Measurements from ENCODE around the gene FZD10. TPM values are rescaled to one million over a fixed set of nuclear protein-coding genes. Genes with fewer than 3 reads are reported as not detected.
A peak's percentile ranks its signal among the peaks of the same experiment; 100 is the strongest.

The FZD10 gene
- total RNA-seq, 2 experiments from 2014 or later: not detected

DNA sequence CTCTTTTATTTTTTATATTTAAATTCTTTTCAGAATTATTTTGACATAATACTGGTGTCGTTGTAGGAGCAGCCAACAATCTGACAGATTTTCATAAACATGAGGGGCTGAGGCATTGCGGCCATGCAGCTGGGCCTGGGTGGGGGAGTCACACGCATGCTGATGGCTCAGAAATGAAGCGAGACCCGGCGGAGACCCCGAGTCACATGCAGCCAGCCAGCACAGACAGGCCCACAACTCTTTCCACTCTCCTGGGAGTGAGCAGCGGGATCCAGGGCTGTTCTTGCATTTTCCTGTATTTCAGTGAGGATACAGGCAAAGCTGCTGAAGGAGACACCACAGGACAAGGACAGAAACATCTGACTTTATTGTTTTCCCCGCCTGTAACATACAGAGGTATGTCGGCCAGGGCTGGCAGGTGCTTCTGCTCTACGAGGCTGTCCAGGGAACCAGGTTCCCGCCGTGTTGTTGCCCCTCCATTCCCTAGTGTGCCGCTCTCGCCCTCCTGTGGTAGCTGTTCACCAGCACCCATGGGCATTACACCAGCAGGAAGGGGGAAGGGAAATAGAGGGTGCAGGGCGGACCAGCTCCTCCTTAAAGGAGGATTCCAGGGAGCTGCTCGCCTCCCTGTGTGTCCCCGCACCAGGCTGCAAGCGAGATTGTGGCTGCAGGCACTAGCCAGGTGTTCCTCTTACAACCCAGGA lies 30.5 kb downstream of the FZD10 start:
- no peaks in the 10 kb centered on the region for H3K4me1 Mint-ChIP-seq
- ChIA-PET POLR2A (no interaction called here), CTCF (no interaction called here)
- intact Hi-C loops (cut with DNase I, micrococcal nuclease): no loop called here
- H3K27ac Mint-ChIP-seq: no peak overlapping the region
- H3K4me3 Mint-ChIP-seq: no peak overlapping the region
- no peak for ATAC-seq
- peak; percentile 12 for DNase-seq
- H3K27me3 Mint-ChIP-seq: peaks cover 22% of the 10 kb centered on the region
- peaks cover 2% of the 10 kb centered on the region for H3K9me3 Mint-ChIP-seq (ENCODE audit: low read depth)
- H3K36me3 Mint-ChIP-seq (ENCODE audit: low read depth): no peaks in the 10 kb centered on the region

DNA sequence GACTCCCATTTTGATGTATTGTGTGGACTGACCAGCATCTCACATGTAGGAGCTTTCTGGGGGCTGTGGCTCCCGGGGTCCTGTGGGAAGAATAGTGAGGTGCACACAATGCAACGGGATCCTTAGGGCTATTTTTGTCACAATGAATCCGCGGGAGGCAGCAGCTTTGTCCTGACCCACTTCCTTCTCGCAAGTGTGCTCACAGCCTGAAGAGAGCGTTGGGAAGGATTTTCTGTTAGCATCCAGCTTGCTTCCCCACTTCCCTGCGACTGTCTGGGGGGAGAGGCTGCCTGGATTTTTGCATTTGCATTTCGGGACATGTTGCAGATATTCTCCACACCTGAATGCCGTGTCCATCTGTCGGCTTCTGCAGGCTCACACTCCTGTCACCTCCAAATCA lies 31.9 kb downstream of the FZD10 start:
- DNase-seq (no peak), ATAC-seq (no peak)
- intact Hi-C loops (cut with DNase I, micrococcal nuclease): no loop called here
- Mint-ChIP-seq H3K27ac (no peak overlapping the region), H3K4me1 (no peaks in the 10 kb centered on the region), H3K9me3 (ENCODE audit: low read depth) (peaks cover 2% of the 10 kb centered on the region), H3K27me3 (peaks cover 20% of the 10 kb centered on the region), H3K4me3 (no peak overlapping the region), H3K36me3 (ENCODE audit: low read depth) (no peaks in the 10 kb centered on the region)
- POLR2A ChIA-PET: no interaction called here
- CTCF ChIA-PET: no interaction called here

DNA sequence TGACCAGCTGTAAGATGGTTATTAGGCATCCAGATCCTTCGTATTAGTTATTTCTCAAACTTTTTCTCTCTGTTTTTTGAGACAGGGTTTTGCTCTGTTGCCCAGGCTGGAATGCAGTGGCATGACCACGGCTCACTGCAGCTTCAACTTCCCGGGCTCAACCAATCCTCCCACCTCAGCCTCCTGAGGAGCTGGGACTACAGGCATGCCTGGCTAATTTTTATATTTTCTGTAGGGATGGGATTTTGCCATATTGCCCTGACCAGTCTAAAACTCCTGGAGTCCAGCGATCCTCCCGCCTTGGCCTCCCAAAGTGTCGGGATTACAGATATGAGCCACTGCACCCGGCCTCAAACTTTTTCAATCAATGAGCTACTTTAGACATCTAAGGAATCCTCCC lies 33.1 kb downstream of the FZD10 start:
- H3K9me3 Mint-ChIP-seq (ENCODE audit: low read depth): peaks cover 2% of the 10 kb centered on the region
- no peak overlapping the region for H3K27ac Mint-ChIP-seq
- no peak overlapping the region for H3K4me3 Mint-ChIP-seq
- CTCF ChIA-PET: no interaction called here
- no peaks in the 10 kb centered on the region for H3K36me3 Mint-ChIP-seq (ENCODE audit: low read depth)
- H3K27me3 Mint-ChIP-seq: peaks cover 18% of the 10 kb centered on the region
- ATAC-seq (no peak), DNase-seq (no peak)
- POLR2A ChIA-PET: no interaction called here
- intact Hi-C loops (cut with DNase I, micrococcal nuclease): no loop called here
- no peaks in the 10 kb centered on the region for H3K4me1 Mint-ChIP-seq

DNA sequence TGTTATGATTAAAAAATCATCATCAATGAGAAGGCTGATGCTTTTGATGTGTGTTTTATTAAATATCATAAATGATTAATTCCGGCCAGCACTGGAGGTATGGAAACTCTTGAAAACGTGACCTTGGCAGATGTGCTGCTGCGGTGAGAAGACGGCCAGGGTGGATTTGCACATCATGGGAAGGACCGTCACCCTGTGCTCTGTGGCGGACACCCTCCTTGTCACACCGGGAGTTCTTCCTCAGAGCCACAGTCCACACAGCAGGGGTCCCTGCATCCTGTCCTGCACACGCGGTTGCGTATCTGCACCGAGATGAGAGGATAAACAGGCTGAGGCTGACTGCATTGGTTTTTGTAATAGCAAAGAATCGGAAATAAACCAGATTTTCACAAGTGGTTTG lies 33.5 kb downstream of the FZD10 start:
- Mint-ChIP-seq H3K36me3 (ENCODE audit: low read depth) (no peaks in the 10 kb centered on the region), H3K4me3 (no peak overlapping the region), H3K27me3 (peaks cover 16% of the 10 kb centered on the region), H3K27ac (no peak overlapping the region), H3K4me1 (no peaks in the 10 kb centered on the region), H3K9me3 (ENCODE audit: low read depth) (peaks cover 2% of the 10 kb centered on the region)
- POLR2A ChIA-PET: no interaction called here
- CTCF ChIA-PET: no interaction called here
- intact Hi-C loops (cut with DNase I, micrococcal nuclease): no loop called here
- DNase-seq: no peak
- no peak for ATAC-seq

DNA sequence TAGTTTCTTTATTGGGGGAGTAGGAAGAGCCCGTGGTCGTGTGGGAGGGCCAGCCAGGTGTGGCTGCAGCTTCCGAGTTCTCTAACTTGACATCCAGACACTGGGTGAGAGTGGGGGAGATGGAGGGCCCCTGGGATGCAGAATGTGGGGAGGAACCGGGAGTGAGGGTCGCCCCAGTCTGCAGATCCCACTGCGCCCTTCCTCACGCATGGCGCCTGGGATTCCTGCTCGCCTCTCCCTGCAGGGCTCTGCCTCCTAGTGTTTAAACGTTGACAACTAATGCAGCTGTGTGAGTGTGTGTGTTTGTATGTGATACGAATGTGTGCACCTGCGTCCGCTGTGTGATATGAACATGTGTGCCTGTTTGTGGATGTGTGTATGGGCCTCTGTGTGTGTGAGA lies 34.6 kb downstream of the FZD10 start:
- intact Hi-C loops (cut with DNase I, micrococcal nuclease): no loop called here
- Mint-ChIP-seq H3K4me3 (no peak overlapping the region), H3K4me1 (no peaks in the 10 kb centered on the region), H3K27me3 (peaks cover 9% of the 10 kb centered on the region), H3K27ac (no peak overlapping the region), H3K36me3 (ENCODE audit: low read depth) (no peaks in the 10 kb centered on the region), H3K9me3 (ENCODE audit: low read depth) (peaks cover 5% of the 10 kb centered on the region)
- CTCF ChIA-PET: no interaction called here
- DNase-seq: no peak
- ATAC-seq: no peak
- POLR2A ChIA-PET: no interaction called here

DNA sequence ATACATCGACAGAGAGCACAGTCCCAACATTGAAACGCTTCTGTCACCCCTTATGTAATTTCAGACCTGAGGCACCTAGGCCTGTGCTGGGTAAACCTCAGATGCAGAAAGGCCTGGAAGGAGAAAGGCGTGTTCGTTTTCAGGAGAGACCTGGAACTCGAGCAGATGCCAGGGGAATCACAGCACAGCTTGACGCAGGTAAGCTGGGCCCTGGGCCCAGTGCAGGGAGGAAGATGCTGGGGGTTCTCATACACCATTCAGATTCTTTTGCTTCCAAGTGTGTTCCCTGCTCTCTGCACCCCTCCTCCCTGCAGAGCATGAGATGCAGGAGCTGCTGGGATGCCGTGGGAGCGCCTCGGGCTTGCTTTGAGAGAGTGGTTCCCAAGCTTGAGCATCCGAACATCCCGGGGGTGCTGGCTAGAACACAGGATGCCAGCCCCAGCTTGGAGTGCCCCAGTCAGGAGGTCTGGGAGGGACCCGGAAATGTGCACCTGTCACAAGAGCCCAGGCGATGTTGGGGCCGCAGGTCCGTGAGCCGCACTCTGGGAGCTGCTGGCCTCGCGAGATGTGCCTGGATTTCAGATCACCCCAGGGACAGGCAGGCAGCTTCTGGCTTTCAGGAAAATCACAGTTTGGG lies 35.9 kb downstream of the FZD10 start:
- Mint-ChIP-seq H3K27ac (no peak overlapping the region), H3K9me3 (ENCODE audit: low read depth) (peaks cover 5% of the 10 kb centered on the region), H3K36me3 (ENCODE audit: low read depth) (no peaks in the 10 kb centered on the region), H3K4me1 (no peaks in the 10 kb centered on the region), H3K27me3 (peaks cover 8% of the 10 kb centered on the region), H3K4me3 (no peak overlapping the region)
- DNase-seq (no peak), ATAC-seq (no peak)
- ChIA-PET POLR2A (no interaction called here), CTCF (no interaction called here)
- intact Hi-C loops (cut with DNase I, micrococcal nuclease): no loop called here

DNA sequence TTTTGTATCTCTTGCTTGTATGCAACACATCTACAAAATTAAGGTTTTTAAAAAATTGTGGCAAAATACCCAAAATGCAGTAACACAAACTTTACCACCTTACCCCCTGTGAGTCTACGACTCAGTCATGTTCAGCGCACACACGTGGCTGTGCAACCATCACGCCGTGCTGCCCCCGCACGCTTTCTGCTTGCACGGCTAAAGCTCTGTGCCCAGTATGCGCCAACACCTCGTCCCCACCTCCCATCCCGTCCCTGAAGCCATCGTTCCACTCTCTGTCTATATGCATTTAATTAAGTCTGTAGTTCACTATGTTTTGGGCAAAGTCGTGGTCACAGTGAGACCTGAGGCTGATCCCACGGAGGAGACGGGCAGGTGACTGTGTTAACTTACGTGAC lies 36.4 kb downstream of the FZD10 start:
- H3K9me3 Mint-ChIP-seq (ENCODE audit: low read depth): peaks cover 5% of the 10 kb centered on the region
- ChIA-PET POLR2A (no interaction called here), CTCF (no interaction called here)
- DNase-seq: no peak
- no peaks in the 10 kb centered on the region for H3K36me3 Mint-ChIP-seq (ENCODE audit: low read depth)
- intact Hi-C loops (cut with DNase I, micrococcal nuclease): no loop called here
- no peak for ATAC-seq
- H3K27ac Mint-ChIP-seq: no peak overlapping the region
- H3K4me1 Mint-ChIP-seq: no peaks in the 10 kb centered on the region
- peaks cover 11% of the 10 kb centered on the region for H3K27me3 Mint-ChIP-seq
- H3K4me3 Mint-ChIP-seq: no peak overlapping the region

DNA sequence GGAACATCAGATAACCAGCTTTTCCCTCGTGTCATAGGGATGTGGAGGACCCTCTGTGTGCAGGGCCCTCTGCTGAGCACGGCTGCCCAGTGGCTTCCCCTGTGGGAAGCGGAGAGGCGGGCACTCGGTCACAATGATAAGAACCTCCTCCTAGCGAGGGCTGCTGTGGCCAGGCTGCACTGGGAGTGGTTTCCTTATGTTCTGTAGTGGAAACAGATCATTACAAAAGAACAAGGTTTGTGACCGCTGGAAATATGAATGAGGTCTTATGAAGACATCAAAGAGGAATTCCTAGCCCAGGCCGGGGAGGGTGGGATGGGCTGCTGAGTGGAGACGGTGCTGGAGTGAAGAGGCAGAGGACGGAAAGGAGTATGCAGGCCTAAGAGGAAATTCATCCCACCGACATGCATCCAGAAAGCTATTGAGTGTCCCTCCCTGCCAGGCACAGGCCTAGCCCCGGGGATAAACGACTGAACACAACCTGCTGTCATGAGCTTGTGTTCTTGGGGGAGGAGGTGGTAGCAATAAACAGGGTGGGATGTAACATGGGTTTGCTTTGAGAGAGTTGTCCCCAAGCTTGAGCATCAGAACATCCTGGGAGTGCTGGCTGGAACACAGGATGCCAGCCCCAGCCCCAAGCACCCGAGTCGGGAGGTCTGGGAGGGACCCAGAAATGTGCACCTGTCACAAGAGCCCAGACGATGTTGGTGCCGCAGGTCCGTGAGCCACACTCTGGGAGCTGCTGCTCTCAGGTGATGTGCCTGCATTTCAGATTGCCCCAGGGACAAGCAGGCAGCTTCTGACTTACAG lies 37.5 kb downstream of the FZD10 start:
- Mint-ChIP-seq H3K9me3 (ENCODE audit: low read depth) (peaks cover 5% of the 10 kb centered on the region), H3K4me3 (no peak overlapping the region), H3K27me3 (peaks cover 8% of the 10 kb centered on the region), H3K4me1 (no peaks in the 10 kb centered on the region), H3K27ac (no peak overlapping the region), H3K36me3 (ENCODE audit: low read depth) (no peaks in the 10 kb centered on the region)
- CTCF ChIA-PET: no interaction called here
- DNase-seq (no peak), ATAC-seq (no peak)
- POLR2A ChIA-PET: no interaction called here
- intact Hi-C loops (cut with DNase I, micrococcal nuclease): no loop called here

DNA sequence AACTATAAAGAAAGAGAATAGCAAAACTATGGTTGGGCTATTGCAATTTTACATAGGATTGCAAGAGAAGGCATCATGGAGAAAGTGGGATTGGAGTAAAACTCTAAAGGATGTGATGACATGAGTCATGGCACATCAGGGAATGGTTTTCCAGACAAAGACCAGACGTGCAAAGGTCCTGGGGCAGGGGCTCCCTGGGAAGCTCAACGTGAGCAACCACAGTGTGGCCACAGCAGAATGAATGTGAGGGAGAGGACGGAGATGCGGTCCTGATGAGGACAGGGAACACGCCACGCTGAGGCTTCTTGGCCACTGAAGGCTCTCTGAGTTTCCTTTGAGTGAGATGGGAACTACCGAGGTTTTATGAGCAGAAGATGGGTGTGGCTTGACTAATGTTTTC lies 38.2 kb downstream of the FZD10 start:
- no peaks in the 10 kb centered on the region for H3K36me3 Mint-ChIP-seq (ENCODE audit: low read depth)
- CTCF ChIA-PET: no interaction called here

DNA sequence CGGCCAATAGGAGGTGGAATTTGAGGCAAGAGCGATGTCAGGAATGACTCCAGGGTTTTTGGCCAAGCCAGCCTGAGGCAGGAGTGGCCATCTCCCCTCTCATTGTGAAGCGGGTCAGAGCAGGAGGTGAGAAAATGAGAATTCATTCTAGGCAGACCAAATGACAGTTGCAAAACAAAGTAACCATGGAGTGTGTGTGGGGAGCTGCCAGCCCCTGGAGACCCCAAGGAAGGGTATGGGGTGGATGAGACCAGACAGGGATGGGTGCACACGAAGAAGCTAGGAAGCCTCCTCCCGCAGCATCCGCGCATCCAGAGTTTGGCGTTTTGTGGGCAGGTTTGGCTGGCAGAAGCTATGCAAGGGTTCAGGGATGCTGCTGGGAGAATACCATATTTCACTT lies 38.8 kb downstream of the FZD10 start:
- intact Hi-C loops (cut with DNase I, micrococcal nuclease): no loop called here
- no peak for DNase-seq
- Mint-ChIP-seq H3K27me3 (peaks cover 10% of the 10 kb centered on the region), H3K36me3 (ENCODE audit: low read depth) (no peaks in the 10 kb centered on the region), H3K4me1 (no peaks in the 10 kb centered on the region), H3K27ac (no peak overlapping the region), H3K4me3 (no peak overlapping the region), H3K9me3 (ENCODE audit: low read depth) (peaks cover 5% of the 10 kb centered on the region)
- ATAC-seq: no peak
- ChIA-PET POLR2A (no interaction called here), CTCF (no interaction called here)

More for the DNA sequence above, 38.2 kb downstream of the FZD10 start:
- no peak overlapping the region for H3K4me3 Mint-ChIP-seq
- H3K27me3 Mint-ChIP-seq: peaks cover 7% of the 10 kb centered on the region
- ATAC-seq: no peak
- H3K4me1 Mint-ChIP-seq: no peaks in the 10 kb centered on the region
- no peak for DNase-seq
- intact Hi-C loops (cut with DNase I, micrococcal nuclease): no loop called here
- H3K27ac Mint-ChIP-seq: no peak overlapping the region
- POLR2A ChIA-PET: no interaction called here
- peaks cover 5% of the 10 kb centered on the region for H3K9me3 Mint-ChIP-seq (ENCODE audit: low read depth)

DNA sequence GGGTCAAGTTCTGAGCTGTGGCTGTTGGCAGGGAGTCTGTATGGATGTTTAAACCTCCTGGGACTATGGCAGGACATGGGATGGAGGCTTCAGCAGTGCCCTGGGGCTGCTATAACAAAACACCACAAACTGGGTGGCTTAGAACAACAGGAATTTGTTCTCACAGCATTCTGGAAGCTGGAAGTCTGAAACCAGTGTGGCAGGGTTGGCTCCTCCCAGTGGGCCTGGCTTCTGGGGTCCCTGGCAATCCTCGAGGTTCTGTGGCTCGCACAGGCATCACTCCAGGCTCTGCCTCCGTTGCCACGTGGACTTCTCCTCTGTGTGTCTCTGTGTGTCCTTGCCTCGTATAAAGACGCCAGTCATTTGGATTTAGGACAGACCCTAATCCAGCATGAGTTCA lies 39.9 kb downstream of the FZD10 start:
- ATAC-seq (no peak), DNase-seq (no peak)
- no peaks in the 10 kb centered on the region for H3K4me1 Mint-ChIP-seq
- no peaks in the 10 kb centered on the region for H3K36me3 Mint-ChIP-seq (ENCODE audit: low read depth)
- POLR2A ChIA-PET: no interaction called here
- peaks cover 10% of the 10 kb centered on the region for H3K27me3 Mint-ChIP-seq
- peaks cover 5% of the 10 kb centered on the region for H3K9me3 Mint-ChIP-seq (ENCODE audit: low read depth)
- CTCF ChIA-PET: no interaction called here
- intact Hi-C loops (cut with DNase I, micrococcal nuclease): no loop called here
- H3K27ac Mint-ChIP-seq: no peak overlapping the region
- H3K4me3 Mint-ChIP-seq: no peak overlapping the region

DNA sequence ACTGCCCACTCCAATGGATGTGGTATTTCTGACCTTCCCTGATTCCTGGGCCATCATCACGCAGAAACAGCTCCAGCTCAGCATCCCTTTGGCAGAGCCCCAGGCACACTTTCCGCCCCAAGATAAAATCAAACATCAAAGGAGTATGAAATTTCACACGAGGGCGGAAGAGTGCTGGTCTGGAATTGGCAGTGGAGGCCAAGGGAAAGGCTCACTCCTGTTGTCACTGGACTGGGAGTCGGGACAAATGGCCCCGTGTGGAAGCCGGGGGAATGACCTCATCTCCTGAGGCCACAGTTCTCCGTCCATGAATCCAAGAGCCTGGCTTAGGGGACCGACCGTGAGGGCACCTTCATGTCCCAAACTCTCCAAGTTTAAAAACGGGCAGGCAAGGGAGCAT lies 40.9 kb downstream of the FZD10 start:
- ChIA-PET CTCF (no interaction called here), POLR2A (no interaction called here)
- ATAC-seq (no peak), DNase-seq (no peak)
- Mint-ChIP-seq H3K27me3 (peaks cover 10% of the 10 kb centered on the region), H3K9me3 (ENCODE audit: low read depth) (peaks cover 6% of the 10 kb centered on the region), H3K27ac (no peak overlapping the region), H3K4me1 (no peaks in the 10 kb centered on the region), H3K36me3 (ENCODE audit: low read depth) (no peaks in the 10 kb centered on the region), H3K4me3 (no peak overlapping the region)
- intact Hi-C loops (cut with DNase I, micrococcal nuclease): no loop called here
